Measurements from ENCODE around the gene PCK2.

Gene PCK2

DNA sequence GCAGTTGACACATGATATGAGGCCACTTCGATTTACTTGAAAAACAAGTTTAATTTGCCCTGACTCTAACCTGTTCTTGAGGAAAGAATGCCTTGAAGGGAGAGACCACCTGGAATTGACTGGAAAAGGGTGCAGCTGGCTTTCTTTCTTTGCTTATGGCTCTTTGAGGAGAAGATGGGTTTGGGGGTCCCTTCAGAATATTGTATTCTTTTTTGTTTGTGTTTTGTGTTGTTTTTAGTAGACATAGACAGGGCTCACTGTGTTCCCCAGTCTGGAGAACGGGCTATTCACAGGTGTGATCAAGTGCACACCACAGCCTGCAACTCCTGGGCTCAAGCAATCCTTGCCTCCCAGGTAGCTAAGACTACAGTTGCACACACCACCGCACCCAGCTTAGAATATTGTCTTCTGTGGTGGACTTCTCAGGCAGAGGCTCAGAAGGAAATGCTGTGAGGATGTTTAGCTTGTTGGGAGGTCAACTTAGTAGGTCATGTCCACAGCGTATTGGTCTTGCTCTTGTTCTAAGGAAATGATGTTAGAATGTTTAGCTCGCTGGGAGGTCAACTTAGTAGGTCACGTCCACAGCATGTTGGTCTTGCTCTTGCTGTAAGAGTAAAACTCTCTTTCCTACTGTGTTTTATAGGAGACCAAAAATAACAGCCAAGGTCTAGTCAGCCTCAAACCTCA lies 22.2 kb downstream of the PCK2 start:
- TF ChIP-seq CTCF (IDR thresholded peaks at IDR 0.05; ENCODE audit: low read depth, low read length) = no peak
- H3K4me3 ChIP-seq (ENCODE audit: low read depth, low read length) = no peak overlapping the region

GRCh38 chr14:24117179-24117578 lies 23.1 kb downstream of the PCK2 start:
- H3K4me3 ChIP-seq (ENCODE audit: low read depth, low read length) = no peak overlapping the region
- TF ChIP-seq CTCF (IDR thresholded peaks at IDR 0.05; ENCODE audit: low read depth, low read length) = no peak

DNA sequence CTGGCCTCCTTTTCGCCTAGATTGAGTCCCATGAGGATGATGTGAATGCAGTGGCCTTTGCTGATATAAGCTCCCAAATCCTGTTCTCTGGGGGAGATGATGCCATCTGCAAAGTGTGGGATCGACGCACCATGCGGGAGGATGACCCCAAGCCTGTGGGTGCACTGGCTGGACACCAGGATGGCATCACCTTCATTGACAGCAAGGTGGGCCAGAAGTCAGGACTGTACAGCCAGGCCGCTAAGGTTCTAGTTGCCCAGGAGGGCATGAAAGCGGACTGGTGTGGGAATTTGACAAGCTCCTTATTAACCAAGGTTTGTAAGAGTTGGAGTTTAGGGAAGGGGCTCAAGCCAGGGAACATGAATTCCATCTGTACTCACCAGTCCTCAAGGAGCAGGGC lies 25.6 kb downstream of the PCK2 start:
- TF ChIP-seq CTCF (IDR thresholded peaks at IDR 0.05; ENCODE audit: low read depth, low read length) = no peak
- H3K4me3 ChIP-seq (ENCODE audit: low read depth, low read length) = no peak overlapping the region

- TF ChIP-seq CTCF (IDR thresholded peaks at IDR 0.05; ENCODE audit: low read depth, low read length) = no peak
These were observed 27.1 kb downstream of the PCK2 start for GRCh38 chr14:24121210-24121609.

DNA sequence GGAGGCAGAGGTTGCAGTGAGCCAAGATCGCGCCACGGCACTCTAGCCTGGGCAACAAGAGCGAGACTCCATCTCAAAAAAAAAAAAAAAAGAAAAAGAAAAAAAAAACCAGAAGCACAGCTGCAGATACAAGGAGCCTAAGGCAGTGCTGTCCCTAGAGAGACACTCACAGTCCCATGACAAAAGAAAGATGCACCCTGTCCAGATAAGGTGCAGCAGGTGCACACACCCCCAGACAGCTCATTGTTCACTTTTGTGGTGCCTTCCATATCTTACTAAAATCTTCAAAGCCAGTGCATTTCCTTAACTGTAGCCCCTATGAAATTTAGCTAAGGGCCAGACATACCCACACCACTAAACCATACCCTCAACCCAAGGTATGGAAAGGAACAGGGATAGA lies 28.3 kb downstream of the PCK2 start:
- H3K4me3 ChIP-seq (ENCODE audit: low read depth, low read length) = no peak overlapping the region
- no peak for TF ChIP-seq CTCF (IDR thresholded peaks at IDR 0.05; ENCODE audit: low read depth, low read length)

More at GRCh38 chr14:24121210-24121609, 27.1 kb downstream of the PCK2 start:
- no peak overlapping the region for H3K4me3 ChIP-seq (ENCODE audit: low read depth, low read length)

DNA sequence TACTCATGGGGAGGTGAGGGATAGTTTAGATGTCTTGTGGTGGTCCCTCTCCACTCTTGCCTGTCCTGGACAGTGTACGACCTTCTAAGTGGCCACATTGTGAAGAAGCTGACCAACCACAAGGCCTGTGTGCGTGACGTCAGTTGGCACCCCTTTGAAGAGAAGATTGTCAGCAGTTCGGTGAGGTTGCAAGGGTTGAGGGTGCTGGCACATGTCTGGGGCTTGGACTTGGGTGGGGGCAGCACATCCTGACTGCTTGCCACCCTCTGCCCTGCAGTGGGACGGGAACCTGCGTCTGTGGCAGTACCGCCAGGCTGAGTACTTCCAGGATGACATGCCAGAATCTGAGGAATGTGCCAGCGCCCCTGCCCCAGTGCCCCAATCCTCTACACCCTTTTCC lies 28.8 kb downstream of the PCK2 start:
- H3K4me3 ChIP-seq (ENCODE audit: low read depth, low read length) = no peak overlapping the region
- TF ChIP-seq CTCF (IDR thresholded peaks at IDR 0.05; ENCODE audit: low read depth, low read length) = no peak

DNA sequence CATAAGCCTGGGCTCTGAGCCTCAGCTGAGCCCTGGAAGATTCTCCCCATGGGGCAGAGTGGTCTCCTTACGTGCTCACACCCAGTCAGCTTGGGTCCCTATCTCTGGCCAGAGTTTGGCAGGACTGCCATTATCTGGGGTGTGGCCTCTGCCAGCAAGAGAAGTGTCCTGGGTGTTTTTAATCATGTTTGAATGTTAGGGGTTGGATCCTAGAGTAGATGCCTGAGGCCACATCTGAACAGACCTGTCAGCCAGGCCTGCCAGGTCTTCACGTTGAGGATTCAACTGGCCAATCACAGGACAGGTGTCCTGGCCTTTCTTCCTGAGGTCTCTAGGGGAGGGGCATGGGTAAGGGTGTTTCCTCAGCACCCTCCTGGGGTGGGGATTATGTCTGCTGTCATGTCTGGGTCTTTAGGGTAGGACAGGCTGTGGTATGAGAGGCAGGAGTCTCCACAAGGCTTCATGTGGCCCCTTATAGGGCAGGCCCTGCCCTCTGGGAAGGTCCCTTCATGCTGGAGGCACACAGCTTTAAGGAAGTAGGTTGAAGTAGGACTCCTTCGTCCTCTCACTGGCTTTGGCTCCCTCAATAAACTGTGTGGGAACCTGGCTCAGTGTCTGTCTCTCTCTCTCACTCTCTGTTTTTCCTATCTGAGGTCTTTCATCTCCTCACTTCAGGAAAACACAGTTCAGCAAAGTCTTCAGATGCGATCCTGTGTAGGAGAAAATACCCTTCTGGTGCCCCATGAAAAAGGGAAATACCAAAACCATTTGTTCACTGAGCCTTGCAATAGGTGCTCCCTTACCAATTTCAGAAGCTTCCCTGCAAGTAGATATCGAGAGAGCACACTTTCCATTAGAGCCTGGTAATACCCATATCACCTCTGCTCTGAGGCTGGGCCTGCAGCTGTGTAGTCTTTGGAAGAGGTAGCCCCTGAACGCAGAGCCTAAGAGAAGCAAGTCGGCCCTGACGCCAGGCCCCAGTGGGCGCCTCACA lies 29.6 kb downstream of the PCK2 start:
- TF ChIP-seq CTCF (IDR thresholded peaks at IDR 0.05; ENCODE audit: low read depth, low read length) = no peak
- no peak overlapping the region for H3K4me3 ChIP-seq (ENCODE audit: low read depth, low read length)

All from WI38 (cell line).